AG04449 (cell line): ENCODE measurements around the gene CLDN12.
"Not testable (repeated sequence)": the region's sequence is repeated elsewhere in the genome, so short reads cannot be mapped to it uniquely, and the experiment has no call there.

ENCODE experiments used
- CTCF ChIA-PET: fragments of 350-600 bp; formaldehyde crosslinking; extraction: SDS; loops from one replicate; lab custom pipeline; 2021; ENCODE audit warnings: antibody characterized with exemption; lab: Yijun Ruan, JAX
- POLR2A ChIA-PET: fragments of 400-600, 350-600 bp; formaldehyde crosslinking; extraction: SDS; loops from one replicate; lab custom pipeline; 2020; ENCODE audit warnings: antibody characterized with exemption, inconsistent platforms; lab: Yijun Ruan, JAX
- DNase-seq: peaks from one replicate; pipeline ENCODE4 v3.0.0-alpha.2; 2010; ENCODE audit warnings: low read depth, low spot score
- H3K4me3 ChIP-seq: 2 replicates; pipeline ENCODE4 v1.5.1; 2011; ENCODE audit warnings: low read depth, mild to moderate bottlenecking, control low read depth, low read length
- CTCF ChIP-seq: IDR thresholded peaks from one replicate; pipeline ENCODE4 v1.5.1; 2011; ENCODE audit warnings: mild to moderate bottlenecking, moderate library complexity, low read length, control low read depth, inconsistent platforms; ENCODE audit not compliant: insufficient read depth; ENCODE audit errors: missing control alignments

The CLDN12 gene

DNA sequence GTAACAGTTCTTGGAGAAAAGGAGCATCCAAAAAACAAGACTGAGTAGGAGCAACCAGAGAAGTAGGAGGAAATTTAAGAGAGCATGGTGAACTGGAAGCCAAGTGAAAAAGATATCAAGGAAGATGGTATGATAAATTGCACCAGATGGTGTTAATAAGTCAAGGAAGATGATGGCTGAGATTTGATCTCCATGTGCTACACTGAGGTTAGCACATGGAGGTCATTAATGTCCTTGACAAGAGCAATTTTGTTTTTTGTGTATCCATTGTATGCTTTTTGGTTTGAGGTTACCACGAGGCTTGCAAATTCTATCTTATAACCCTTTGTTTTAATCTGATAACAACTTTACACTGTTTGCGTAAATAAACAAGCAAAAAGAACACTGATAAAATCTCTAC lies 54.8 kb downstream of the CLDN12 start:
- TF ChIP-seq CTCF = no peak
- POLR2A ChIA-PET = no interaction called here
- no peak for DNase-seq
- no peak overlapping the region for H3K4me3 ChIP-seq
- CTCF ChIA-PET = interaction anchor here (1.4 kb wide), 1 partner anchor 171 kb away, joined by 4 read pairs; no protein-coding TSS in a partner anchor

GRCh38 chr7:90459888-90460287 lies 56.6 kb downstream of the CLDN12 start:
- no peak for TF ChIP-seq CTCF
- DNase-seq = no peak
- ChIA-PET CTCF (interaction anchor here (0.7 to 1.1 kb wide), 2 partner anchors 165 to 575 kb away, joined by 3 read pairs; no protein-coding TSS in a partner anchor), POLR2A (no interaction called here)
- H3K4me3 ChIP-seq = no peak overlapping the region

DNA sequence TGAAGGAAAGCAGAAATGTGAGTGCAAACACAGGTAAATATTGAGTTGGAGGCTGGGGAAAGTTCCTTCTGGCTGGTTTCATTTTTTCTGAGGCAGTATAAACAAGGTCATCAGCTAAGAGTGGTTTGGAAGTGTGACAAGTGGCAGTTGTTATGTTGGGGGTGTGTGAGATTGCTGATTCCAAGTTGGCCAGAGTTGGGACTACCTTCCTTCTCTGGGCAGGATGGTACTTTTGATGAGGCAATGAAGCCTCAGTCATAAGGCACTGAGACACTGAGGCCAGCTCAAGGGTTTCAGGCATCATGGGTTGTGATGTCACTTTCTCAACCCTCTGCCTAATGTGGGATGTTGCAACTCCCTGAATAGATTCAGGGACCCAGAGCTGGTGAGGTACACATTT lies 58.0 kb downstream of the CLDN12 start:
- ChIA-PET POLR2A (no interaction called here), CTCF (interaction anchor here (1.1 kb wide), 1 partner anchor 13 kb away, joined by 4 read pairs; no protein-coding TSS in a partner anchor)
- no peak for DNase-seq
- no peak overlapping the region for H3K4me3 ChIP-seq
- TF ChIP-seq CTCF = no peak

DNA sequence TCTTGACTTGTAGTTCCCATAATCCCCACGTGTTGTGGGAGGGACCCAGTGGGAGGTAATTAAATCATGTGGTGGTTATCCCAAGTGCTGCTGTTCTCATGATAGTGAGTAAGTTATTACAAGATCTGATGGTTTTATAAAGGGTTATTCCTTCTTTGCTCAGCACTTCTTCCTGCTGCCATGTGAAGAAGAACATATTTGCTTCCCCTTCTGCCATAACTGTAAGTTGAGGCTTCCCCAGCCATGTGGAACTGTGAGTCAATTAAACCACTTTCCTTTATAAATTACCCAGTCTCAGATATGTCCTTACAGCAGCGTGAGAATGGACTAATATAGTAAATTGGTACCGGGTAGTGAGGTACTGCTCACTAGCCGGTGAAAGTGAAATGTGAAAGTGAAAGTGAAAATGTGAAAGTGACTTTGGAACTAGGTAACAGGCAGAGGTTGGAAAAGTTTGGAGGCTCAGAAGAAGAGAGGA lies 59.9 kb downstream of the CLDN12 start:
- H3K4me3 ChIP-seq, DNase-seq, POLR2A ChIA-PET: not testable (repeated sequence)
- CTCF ChIA-PET = interaction anchor here (1.0 kb wide), 1 partner anchor 8 kb away, joined by 3 read pairs; no protein-coding TSS in a partner anchor
